GM21515 (cell line): ENCODE measurements around the gene IRS2.

ENCODE experiments used
- ATAC-seq: cut with Tn5 transposase; IDR thresholded peaks from one replicate; pipeline ENCODE4 v1.9.1; 2021; ENCODE audit not compliant: unreplicated experiment

Gene IRS2

DNA sequence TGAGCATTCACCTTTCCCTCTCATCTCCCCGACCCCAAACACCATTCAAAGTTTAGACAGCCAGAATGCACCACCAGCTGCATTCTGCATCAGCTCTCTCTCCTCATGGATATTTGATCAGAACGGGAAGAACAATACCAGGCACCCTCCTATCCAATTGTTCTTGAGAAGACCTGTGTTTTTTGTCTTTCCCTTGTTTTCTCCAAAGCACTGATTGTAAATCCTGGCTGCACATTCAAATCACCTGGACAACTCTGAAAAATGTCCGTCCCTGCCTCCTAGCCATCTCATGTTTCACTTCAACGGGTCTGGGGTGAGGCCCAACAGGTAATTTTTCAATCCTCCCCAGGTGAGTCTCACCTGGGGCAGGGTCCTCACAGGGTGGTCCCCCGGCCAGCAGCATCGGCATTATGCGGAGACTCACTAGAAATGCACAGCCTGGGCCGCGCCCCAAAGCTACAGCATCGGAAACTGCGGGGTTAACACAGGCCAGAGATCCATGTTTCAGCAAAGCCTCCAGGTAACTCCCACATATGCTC is 5.5 kb downstream of the IRS2 start:
- ATAC-seq = no peak

DNA sequence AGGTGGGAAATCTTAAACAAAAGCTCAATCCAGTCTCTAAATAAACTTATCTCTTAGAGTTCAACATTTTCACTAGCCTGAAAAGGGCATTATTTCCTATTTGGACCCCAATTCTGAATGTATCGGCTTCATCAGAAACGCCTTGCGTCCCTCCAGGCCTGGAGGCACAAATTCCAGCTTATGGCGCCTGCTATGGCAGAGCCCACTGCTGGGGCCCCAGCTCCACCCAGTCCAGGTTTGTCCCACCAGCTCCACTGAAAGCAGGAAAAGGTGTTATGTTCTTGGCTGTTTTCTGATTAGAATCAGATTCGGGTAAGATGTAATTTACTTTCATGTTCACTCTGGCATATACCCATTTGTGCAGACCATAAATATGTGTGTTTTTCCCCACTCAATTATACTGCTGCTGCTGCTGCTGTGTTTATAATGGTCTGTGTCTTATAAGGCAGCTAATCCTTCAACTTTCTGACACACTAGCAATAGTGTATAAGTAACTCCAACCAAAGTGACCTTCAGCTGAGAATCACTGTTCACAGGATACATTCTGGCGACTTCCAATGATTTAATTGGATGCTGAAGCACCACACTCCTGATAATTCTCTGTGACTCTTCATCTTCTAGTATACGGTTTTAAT is 6.4 kb downstream of the IRS2 start:
- no peak for ATAC-seq

DNA sequence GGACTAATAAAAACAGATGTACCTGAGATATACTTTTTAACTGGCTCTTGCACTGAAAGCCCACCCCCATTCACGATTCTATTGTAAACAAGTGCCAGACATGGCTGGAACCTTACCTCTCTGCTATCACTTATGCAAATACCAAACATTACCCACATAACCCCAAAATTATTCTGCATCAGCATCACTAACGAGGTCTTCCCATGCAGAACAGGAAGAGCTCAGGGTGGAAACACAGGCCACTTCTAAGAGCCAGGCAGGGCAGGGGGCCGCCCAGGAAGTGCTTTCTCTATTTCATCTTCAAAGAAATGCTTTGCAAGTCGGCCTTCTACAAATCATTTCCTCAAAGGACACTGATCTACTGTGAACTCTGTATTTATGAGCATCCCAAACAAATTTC is 7.3 kb downstream of the IRS2 start:
- ATAC-seq = no peak

DNA sequence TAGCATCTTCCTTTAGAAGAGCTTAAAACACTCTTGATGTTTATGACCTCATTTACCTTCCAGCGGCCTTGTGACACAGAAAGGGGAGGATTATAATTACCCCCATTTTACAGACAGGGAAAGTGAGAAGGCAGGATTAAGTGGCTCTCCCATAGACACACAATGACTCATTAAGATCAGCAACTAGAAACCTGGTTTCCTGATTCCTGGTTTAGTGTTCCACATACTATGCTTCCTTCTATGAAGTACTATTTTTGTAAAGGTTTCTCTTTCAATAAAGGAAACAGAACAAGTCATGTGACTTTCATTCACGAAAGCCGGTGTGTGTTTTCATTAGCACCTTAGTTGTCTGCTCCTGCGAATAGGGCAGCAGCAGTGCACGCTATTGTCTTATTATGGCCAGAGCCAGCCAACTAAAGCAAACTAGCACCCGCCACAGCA is 8.3 kb downstream of the IRS2 start:
- ATAC-seq = no peak

DNA sequence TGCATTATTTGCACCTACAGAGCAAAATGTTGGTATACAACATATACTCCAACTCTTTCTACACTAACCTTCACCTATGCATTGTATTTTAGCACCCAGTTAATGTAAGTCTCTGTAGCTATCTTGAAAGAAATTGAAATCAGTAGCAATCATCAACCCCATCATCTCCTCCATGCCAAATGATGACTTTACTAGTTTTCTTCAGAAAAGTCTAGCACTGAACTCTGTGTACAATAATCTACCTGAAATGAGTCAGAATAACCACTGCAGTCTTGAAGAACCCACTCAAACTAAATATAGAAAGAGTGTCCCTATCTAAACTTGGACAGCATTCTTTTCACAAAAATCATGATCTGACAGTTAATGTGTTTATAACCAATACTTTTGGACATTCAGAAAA is 9.8 kb downstream of the IRS2 start:
- ATAC-seq = no peak

DNA sequence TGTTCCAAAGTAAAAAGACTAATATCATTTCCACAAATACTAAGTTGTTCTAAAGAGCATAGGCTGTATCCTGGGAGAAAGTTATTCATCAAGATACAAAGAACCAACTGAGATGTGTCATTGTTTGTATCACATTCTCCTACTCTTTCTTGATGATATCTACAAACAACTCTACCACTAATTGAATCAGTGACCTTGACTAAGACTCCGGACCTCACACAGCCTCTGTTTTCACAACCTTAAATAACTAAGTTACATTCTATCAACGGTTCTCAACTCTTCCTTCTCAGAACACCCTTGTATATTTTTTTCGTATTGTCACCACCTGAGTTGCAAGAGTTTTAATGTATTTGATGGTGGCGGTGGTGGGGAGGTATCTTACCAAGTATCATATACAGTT is 12.6 kb downstream of the IRS2 start:
- no peak for ATAC-seq

DNA sequence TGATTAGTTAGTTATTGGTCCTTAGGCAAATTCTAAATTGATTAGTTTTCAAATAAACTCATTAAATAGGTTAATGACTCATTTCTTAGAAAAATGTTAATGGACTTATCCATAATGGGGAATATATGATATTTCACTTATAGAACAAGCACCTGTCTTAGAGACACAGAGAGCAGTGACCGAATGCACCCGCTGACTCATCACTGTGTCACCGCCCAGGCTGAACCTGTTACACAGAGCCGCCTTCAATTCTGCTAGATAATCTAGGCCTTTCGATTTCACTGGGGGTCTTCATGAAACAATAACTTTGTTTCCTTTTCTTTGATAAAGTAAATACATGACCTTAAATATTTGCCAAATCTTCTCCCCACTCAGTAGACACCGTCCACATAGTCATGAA is 13.1 kb downstream of the IRS2 start:
- ATAC-seq = no peak

DNA sequence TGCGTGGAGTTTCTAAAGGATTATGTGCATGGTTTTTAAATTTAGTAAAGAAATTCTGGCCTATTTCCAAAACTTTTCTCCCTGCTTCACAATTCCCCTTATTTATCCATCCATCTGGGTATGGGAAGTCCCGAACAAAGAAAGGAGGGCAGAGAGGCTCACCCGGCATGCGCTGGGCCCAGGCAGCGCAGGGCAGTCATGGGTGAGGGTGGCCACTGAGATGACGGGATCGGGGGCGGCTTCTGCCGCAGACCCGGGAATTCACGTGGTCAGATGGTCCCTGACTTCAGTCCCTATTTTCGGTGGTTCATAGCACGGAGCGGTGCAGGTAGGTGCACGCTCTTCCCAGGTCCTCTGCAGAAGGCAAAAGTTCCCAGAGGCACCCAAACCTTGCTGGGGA is 14.5 kb downstream of the IRS2 start:
- no peak for ATAC-seq

DNA sequence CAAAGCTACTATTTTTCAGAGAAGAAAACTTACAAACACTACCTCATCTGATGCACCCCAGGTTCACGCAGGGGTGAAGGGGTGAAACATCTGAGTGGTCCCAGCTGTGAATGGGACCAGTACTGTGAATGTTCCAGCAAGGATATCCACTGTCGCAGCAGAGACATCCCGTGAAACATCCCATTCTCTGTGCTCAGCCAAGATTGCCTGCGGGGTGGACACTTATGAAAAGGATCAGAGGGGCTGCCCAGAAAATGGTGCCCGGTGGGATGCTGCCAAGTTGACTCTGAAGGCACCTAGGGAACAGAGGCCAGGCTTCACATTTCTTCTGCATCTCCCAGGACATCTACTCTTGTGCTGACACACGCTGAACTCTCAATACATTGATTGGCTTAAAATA is 15.9 kb downstream of the IRS2 start:
- ATAC-seq = no peak

DNA sequence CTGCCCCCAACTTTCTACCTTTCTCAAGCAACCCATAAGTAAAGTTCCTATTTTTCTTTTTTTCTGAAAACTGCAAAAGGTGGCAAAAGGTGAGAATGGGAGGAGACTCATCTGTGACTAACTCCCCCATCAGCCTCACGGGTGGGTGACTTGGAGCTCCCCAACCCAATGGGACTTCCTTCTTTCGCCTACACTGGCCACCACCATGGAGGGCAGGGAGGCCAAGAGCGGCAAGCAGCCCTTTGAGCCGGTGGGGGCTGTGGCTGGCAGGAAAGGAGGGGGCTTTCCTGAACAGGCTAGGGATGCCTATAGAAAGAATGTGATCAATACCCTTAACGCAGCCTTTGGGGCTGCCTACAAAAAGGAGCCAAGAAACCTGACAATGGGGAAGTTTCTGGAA is 16.5 kb downstream of the IRS2 start:
- ATAC-seq = no peak

DNA sequence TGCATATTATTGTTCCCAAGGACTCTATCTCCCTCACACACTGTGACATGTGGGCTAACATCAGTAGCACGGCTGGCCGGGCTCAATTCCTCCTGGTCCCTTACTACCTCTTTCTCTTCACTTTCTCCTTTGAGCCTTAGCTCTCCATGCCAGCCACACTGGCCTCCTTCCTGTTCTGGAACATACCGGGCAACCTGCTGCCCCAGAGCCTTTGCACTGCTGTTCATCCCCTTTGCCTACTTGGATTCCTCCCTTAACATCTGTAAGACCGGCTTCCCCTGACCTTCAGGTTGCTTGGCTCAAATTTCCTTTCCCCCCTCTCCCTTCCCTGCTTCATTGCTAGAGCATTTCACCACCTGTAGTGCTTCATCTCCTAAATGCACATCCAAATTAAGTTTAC is 17.1 kb downstream of the IRS2 start:
- no peak for ATAC-seq

DNA sequence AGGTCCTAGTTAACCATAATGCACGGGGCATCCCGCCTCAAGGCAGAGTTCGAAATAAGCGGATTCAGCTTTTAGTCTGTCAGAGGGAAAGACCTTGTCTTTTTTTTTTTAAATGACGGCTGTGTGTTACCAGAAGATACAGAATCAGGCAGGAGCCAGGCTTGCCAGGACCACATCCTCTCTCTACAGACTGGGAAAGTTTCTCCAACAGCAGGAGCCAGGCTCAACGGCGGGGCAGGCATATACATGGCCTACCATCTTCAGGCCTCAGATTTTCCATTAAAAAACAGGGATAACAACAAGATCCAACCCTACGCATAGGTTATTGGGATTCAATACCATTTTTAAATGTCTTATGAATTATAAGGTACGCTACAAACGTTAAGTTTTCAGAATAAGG is 17.8 kb downstream of the IRS2 start:
- no peak for ATAC-seq

DNA sequence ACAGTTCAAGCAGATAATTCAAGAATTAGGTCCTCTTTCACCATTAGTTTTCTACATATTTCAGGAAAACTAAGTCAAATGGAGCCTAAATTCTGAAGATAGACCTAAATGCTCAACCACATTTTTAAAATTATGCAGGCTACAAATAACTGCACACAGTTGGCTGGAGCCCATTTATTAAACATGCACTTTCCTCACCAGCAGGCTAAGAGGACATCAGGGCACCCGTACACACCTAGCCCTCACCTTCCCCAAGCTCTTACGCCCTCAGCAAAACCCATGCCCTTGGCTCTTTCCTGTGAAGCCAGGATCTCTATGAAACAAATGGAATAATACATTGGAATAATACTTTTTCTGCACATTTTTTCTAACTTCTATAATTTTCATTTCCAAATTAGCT is 18.2 kb downstream of the IRS2 start:
- no peak for ATAC-seq

DNA sequence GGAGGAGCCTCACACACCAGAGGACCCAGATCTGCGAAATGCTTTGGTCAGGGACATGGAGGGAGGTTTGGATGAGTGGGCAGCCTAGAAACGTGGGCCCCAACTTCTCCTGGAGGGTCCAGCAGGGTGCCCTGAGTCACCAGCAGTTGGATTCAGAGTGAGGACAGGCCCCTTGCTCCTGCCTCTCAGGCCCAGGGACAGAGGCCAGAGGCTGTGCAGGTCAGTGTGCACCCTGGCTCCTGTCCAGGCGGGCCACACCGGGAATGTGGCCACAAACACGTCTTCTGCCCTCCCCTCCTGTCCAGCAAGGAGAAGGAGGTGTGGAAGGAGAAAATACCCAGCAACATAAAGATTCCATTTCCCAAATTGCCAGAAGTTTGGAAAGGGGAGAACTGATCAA is 19.4 kb downstream of the IRS2 start:
- ATAC-seq = no peak

DNA sequence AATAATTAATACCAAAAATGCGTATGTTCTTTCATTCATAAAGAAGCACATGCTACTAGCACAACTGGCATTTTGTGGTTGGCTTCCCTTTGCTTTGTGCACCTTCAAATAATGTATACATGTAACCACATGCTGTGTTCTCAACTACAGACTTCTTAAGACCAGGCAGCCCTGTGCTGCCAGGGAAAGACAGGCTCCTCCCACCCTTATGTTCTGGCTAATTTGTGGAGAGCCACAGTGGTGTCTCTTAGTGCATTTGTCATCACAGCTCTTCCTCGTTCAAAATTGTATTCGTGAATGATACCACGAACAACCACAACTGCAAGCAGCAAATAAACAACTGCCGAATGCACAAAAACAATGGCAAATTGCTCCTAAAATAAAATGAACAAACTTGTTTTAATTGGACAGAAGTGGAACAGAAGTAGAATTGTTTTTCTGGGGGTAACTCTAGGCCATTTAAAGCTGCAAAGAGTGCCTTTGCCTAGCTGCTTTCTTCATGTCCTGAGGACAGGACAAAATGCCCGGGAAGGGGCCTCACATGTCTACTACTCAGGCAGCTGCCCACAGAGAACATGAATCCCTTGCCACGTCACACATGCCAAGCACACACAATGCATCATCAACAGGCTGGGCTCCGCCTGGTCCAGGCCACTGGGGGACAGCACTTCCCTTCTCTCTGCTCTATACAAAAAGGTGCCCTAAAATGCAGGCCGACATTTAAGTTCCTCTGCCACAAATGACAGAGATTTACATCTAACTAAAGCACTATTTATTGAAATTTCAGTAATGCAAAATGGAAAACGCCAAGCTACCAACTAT is 21.7 kb downstream of the IRS2 start:
- no peak for ATAC-seq

DNA sequence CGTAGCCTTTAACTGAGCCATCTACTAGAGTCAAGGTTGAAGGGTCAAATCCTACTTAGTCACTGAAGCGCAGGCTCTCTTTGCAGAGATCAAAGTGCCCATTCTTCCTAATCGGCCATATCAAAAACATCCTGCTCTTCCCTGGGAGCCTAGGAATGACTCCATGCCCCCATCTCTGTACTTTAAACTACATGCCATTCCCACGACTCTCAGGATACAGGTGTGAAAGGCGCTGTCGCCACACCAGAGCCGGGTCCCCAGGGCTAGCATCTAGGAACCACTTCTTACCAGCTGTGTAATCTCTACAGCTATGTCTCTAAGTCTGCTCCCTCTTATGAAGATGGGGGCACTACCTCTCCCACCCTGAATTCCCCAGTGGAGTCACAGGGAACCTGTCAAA is 22.3 kb downstream of the IRS2 start:
- no peak for ATAC-seq

DNA sequence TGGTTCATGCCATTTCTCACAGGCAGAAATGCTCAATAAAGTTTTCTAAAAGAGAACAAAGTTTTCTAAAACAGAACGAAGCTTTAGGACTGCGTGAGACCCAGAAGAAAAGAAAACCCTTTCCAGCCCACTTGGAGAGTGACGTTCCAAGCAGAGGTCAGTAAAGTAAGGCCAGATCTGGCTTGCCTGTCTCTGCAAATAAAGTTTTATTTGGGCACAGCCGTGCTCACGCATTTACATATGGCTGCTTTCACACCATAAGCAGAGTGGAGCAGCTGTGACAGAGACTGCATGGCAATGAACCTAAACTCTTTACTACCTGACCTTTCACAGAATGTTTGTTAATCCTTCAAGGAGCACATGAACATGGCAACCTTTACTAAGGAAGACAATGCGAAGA is 23.6 kb downstream of the IRS2 start:
- ATAC-seq = no peak

DNA sequence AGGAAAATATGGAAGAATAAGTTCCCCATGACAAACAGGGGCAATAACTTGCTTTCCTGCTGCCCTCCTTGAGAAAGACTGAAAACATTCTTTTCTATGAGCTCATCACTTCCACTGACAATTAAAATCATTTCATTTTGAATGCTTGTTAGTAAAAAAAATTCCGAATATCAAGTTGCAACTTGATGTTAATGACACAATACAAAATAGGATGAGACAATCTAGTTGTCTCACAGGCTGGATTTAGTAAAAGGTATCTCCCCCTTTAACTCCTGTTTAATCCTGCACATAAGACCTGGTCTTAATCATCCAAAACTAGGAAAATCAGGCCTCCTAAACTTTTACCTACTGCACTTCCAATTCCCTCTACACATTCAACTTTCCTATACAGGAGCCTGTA is 24.7 kb downstream of the IRS2 start:
- no peak for ATAC-seq

DNA sequence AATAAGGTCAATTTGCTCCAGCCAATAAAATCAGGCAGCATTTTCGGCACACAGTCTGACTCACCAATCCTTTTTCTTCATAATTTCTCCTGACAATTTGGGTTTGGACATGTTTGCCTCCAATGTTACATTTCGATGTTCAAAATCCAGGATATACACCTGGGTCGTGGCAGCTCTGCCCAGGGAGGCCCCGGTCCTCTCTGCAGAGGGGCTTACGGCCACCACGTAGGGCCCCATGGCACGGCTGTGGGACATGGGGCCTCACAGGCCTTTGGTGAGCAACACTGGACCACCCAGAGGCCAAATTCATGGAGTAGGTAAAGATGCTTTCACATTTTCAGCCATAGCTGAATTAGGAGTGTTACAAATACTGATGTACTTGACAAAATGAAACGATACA is 25.4 kb downstream of the IRS2 start:
- no peak for ATAC-seq

DNA sequence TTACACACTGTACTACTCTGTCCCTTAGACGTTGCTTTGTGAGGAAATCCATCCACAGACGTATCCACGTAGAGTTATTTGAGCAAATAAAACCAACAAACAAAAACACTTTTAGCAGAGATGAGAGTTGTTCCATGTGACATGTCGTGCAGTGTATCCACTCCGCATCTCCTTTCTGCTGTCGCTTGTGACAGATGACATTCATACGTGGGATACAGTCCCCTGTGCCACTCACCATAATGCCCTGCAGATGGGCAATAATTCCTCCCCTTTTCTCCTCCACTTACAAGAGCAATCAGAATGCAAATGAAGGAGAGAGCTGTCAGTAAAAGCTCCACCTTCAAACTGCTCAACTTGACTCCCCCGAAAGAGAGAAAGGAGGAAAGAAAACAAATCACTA is 26.0 kb downstream of the IRS2 start:
- ATAC-seq = no peak

DNA sequence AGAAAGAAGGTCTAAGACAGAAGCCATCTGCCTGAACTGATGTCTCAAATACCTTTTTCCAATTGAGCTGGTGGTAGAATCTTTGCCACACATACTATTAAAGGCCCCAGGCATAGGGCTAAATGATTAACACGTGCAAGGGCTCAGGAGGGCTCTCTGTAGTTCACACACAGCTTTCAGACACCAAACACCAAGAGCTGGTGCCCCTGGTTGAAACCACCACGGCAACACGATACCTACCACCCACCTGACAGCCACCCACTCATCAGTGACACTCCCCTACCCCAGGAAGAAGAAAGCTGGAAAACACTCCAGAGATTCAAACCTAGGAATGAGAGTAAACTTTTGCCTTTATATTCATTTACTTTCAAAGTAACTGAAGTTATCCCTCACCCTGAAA is 26.8 kb downstream of the IRS2 start:
- no peak for ATAC-seq

DNA sequence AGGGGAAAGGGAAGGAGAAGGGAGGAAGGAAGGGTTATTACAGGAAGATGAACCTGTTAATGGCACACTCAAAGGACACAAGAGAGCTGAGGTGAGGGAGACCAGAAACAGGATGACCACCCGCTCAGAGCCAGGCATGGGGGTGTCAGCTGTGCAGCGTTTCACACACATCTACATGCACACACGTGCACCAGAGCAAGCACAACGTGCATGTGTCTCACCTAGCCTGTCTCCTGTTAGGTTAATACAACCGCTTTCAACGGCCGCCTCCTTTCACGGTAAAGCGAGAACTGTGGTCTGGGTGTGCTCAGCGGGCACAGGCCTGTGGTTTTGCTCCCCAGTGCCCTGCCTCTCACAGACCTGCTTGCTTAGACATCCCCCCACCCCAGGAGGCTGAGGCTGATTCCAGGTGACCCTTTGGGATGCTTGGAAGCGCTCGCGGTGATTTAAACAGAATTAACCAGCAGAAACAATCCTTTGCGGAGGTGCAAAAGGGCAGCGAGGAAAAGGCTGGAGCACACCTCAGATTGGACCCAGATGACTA is 27.4 kb downstream of the IRS2 start:
- ATAC-seq = no peak
